Activated CD8-positive, alpha-beta T cell treated with anti-CD3 and anti-CD28 coated beads for 36 hours (primary cell): ENCODE measurements around the gene ATG2A. TPM values are rescaled to one million over a fixed set of nuclear protein-coding genes. Genes with fewer than 3 reads are reported as not detected.
A peak's percentile ranks its signal among the peaks of the same experiment; 100 is the strongest.

Experiments used
- ATAC-seq: fragments of 200-7000 bp; cut with Tn5 transposase; one replicate; pipeline ENCODE4 v1.10.0; 2021; ENCODE audit warnings: mild to moderate bottlenecking, moderate library complexity
- CTCF ChIA-PET: fragments of 350-600 bp; sonication (Branson Sonifier 250); formaldehyde crosslinking; loops from one replicate; lab custom pipeline; 2021; ENCODE audit warnings: antibody characterized with exemption; lab: Charles Lee
- POLR2A ChIA-PET: fragments of 350-600 bp; sonication (Branson Sonifier 250); formaldehyde crosslinking; loops from one replicate; lab custom pipeline; 2021; ENCODE audit warnings: antibody characterized with exemption; lab: Charles Lee
- DNase-seq: peaks from one replicate; pipeline ENCODE4 v3.0.0-alpha.2; 2020
- H3K27ac Mint-ChIP-seq: one replicate; pipeline ENCODE4 v1.8.0; 2021; ENCODE audit warnings: mild to moderate bottlenecking, mixed read lengths
- H3K27me3 Mint-ChIP-seq: one replicate; pipeline ENCODE4 v1.8.0; 2021; ENCODE audit warnings: mixed read lengths
- H3K36me3 Mint-ChIP-seq: one replicate; pipeline ENCODE4 v1.8.0; 2021; ENCODE audit warnings: low read depth, mixed read lengths
- H3K4me1 Mint-ChIP-seq: one replicate; pipeline ENCODE4 v1.8.0; 2021; ENCODE audit warnings: low read depth, mixed read lengths
- H3K4me3 Mint-ChIP-seq: one replicate; pipeline ENCODE4 v1.8.0; 2021; ENCODE audit warnings: mild to moderate bottlenecking, moderate library complexity, mixed read lengths
- H3K9me3 Mint-ChIP-seq: one replicate; pipeline ENCODE4 v1.8.0; 2021; ENCODE audit warnings: mixed read lengths
- CTCF ChIP-seq: fragments of 200-600 bp; IDR thresholded peaks from one replicate; pipeline ENCODE4 v1.8.0; 2022; ENCODE audit warnings: antibody characterized with exemption, mild to moderate bottlenecking
- intact Hi-C: fragments of 100-400 bp; cut with micrococcal nuclease; formaldehyde crosslinking; loops from one replicate; pipeline ENCODE4 v1.10.0; 2022
- total RNA-seq, 2 experiments: library from RNA; stranded (reverse); gene quantifications; one replicate each; pipeline ENCODE4 v1.2.3, GENCODE V29; 2021

Gene ATG2A
- total RNA-seq, 2 experiments from 2014 or later, result 17.1 to 17.5 TPM

- peaks cover 62% of the 10 kb centered on the region for H3K36me3 Mint-ChIP-seq
- H3K4me3 Mint-ChIP-seq, result peak overlapping the region; percentile 48
- POLR2A ChIA-PET, result interaction anchor here (1.0 to 26.2 kb wide), 5 partner anchors 3 to 46 kb away, joined by 4 to 768 read pairs (median 320); partner anchors contain the start of genes CDC42BPG and EHD1
- peak overlapping the region; percentile 89 for H3K27ac Mint-ChIP-seq
- CTCF ChIA-PET, result interaction anchor here (2.6 to 28.9 kb wide), 3 partner anchors 8 to 31 kb away, joined by 20 to 1168 read pairs (median 316); partner anchors contain the start of gene EHD1
- ATAC-seq (no peak), DNase-seq (no peak)
- intact Hi-C loops, result no loop called here
- no peak for TF ChIP-seq CTCF
- no peaks in the 10 kb centered on the region for H3K9me3 Mint-ChIP-seq
- H3K4me1 Mint-ChIP-seq, result peaks cover 91% of the 10 kb centered on the region
- no peaks in the 10 kb centered on the region for H3K27me3 Mint-ChIP-seq
Observed at GRCh38 chr11:64855596-64856304, 61.3 kb downstream of the ATG2A start.

- Mint-ChIP-seq H3K27me3 (no peaks in the 10 kb centered on the region), H3K36me3 (peaks cover 58% of the 10 kb centered on the region), H3K9me3 (no peaks in the 10 kb centered on the region), H3K4me1 (peaks cover 91% of the 10 kb centered on the region), H3K27ac (peak overlapping the region; percentile 89), H3K4me3 (peak overlapping the region; percentile 48)
- POLR2A ChIA-PET, result interaction anchor here (0.6 to 26.2 kb wide), 5 partner anchors 9 to 260 kb away, joined by 3 to 768 read pairs (median 8); partner anchors contain the start of gene EHD1
- DNase-seq (peak; percentile 69), ATAC-seq (no peak)
- TF ChIP-seq CTCF, result no peak
- CTCF ChIA-PET, result interaction anchor here (1.0 to 28.9 kb wide), 4 partner anchors 8 to 263 kb away, joined by 3 to 1168 read pairs (median 168); partner anchors contain the start of genes EHD1 and ZNHIT2
- intact Hi-C loops, result no loop called here
Observed at GRCh38 chr11:64854534-64855502, 62.2 kb downstream of the ATG2A start.

- H3K4me3 Mint-ChIP-seq, result peak overlapping the region; percentile 9
- TF ChIP-seq CTCF, result no peak
- no peak for ATAC-seq
- DNase-seq, result no peak
- ChIA-PET CTCF (interaction anchor here (1.0 to 28.9 kb wide), 3 partner anchors 10 to 264 kb away, joined by 3 to 1168 read pairs (median 316); partner anchors contain the start of genes EHD1 and ZNHIT2), POLR2A (interaction anchor here (18.5 to 26.2 kb wide), 2 partner anchors 9 to 25 kb away, joined by 320 to 768 read pairs; partner anchors contain the start of gene EHD1)
- H3K4me1 Mint-ChIP-seq, result peaks cover 91% of the 10 kb centered on the region
- no peaks in the 10 kb centered on the region for H3K27me3 Mint-ChIP-seq
- no peaks in the 10 kb centered on the region for H3K9me3 Mint-ChIP-seq
- intact Hi-C loops, result no loop called here
- H3K36me3 Mint-ChIP-seq, result peaks cover 55% of the 10 kb centered on the region
- H3K27ac Mint-ChIP-seq, result peak overlapping the region; percentile 89
Observed at GRCh38 chr11:64854157-64854533, 62.9 kb downstream of the ATG2A start.

- no peak for DNase-seq
- CTCF ChIA-PET, result interaction anchor here (1.6 to 28.9 kb wide), 3 partner anchors 9 to 33 kb away, joined by 6 to 1168 read pairs (median 316); partner anchors contain the start of genes CDC42BPG and EHD1
- Mint-ChIP-seq H3K36me3 (peaks cover 51% of the 10 kb centered on the region), H3K9me3 (no peaks in the 10 kb centered on the region), H3K4me1 (peaks cover 91% of the 10 kb centered on the region), H3K27ac (peak overlapping the region; percentile 89), H3K4me3 (peak overlapping the region; percentile 33), H3K27me3 (no peaks in the 10 kb centered on the region)
- POLR2A ChIA-PET, result interaction anchor here (0.6 to 26.2 kb wide), 8 partner anchors 10 to 268 kb away, joined by 3 to 768 read pairs (median 3); partner anchors contain the start of genes CDCA5, EHD1, FAU and MRPL49
- no peak for ATAC-seq
- TF ChIP-seq CTCF, result no peak
- intact Hi-C loops, result no loop called here
Observed at GRCh38 chr11:64853709-64854108, 63.3 kb downstream of the ATG2A start.
